Activated naive CD4-positive, alpha-beta T cell (primary cell): ENCODE measurements around the gene PARD3B.

ENCODE experiments used
- DNase-seq, 4 experiments: peaks; one replicate each; lab custom pipeline; 2025; lab: John Stamatoyannopoulos, UW

PARD3B gene

GRCh38 chr2:205605638-205606304 is 1060.5 kb downstream of the PARD3B start:
- DNase-seq, result no peak

GRCh38 chr2:205607146-205607545 is 1061.9 kb downstream of the PARD3B start:
- DNase-seq, result no peak

- no peak for DNase-seq
These were observed 1063.8 kb downstream of the PARD3B start for GRCh38 chr2:205609113-205609512.

GRCh38 chr2:205610437-205610836 is 1065.2 kb downstream of the PARD3B start:
- DNase-seq, result no peak

- no peak for DNase-seq
These were observed 1067.4 kb downstream of the PARD3B start for GRCh38 chr2:205612636-205613035.

GRCh38 chr2:205613970-205614559 is 1068.8 kb downstream of the PARD3B start:
- no peak for DNase-seq

- no peak for DNase-seq
These were observed 1069.7 kb downstream of the PARD3B start for GRCh38 chr2:205614965-205615364.

- no peak for DNase-seq
These were observed 1072.6 kb downstream of the PARD3B start for GRCh38 chr2:205617905-205618304.

GRCh38 chr2:205619600-205619999 is 1074.3 kb downstream of the PARD3B start:
- no peak for DNase-seq

- DNase-seq, result no peak
These were observed 1081.8 kb downstream of the PARD3B start for GRCh38 chr2:205627085-205627484.

- no peak for DNase-seq
These were observed 1083.1 kb downstream of the PARD3B start for GRCh38 chr2:205628422-205628821.

- DNase-seq, result no peak
These were observed 1084.0 kb downstream of the PARD3B start for GRCh38 chr2:205629091-205629776.

- no peak for DNase-seq
These were observed 1088.7 kb downstream of the PARD3B start for GRCh38 chr2:205633994-205634393.

- no peak for DNase-seq
These were observed 1091.5 kb downstream of the PARD3B start for GRCh38 chr2:205636549-205637319.

- no peak for DNase-seq
These were observed 1092.0 kb downstream of the PARD3B start for GRCh38 chr2:205637320-205637602.

GRCh38 chr2:205637779-205638503 is 1092.7 kb downstream of the PARD3B start:
- no peak for DNase-seq

GRCh38 chr2:205640716-205641115 is 1095.4 kb downstream of the PARD3B start:
- no peak for DNase-seq

- DNase-seq, result no peak
These were observed 1097.5 kb downstream of the PARD3B start for GRCh38 chr2:205642599-205643356.

GRCh38 chr2:205643391-205643885 is 1098.2 kb downstream of the PARD3B start:
- no peak for DNase-seq

GRCh38 chr2:205644018-205644417 is 1098.7 kb downstream of the PARD3B start:
- no peak for DNase-seq

GRCh38 chr2:205646680-205647079 is 1101.4 kb downstream of the PARD3B start:
- DNase-seq, result no peak
